Measurements from ENCODE around the gene SCAMP4. TPM values are rescaled to one million over a fixed set of nuclear protein-coding genes. Genes with fewer than 3 reads are reported as not detected.

The SCAMP4 gene
- total and polyA plus RNA-seq, 9 of the 15 experiments (the other 6 are each of a cell fraction or from before 2014, with no cell fraction given), result 0.81 to 45.9 (median 12.8) TPM

DNA sequence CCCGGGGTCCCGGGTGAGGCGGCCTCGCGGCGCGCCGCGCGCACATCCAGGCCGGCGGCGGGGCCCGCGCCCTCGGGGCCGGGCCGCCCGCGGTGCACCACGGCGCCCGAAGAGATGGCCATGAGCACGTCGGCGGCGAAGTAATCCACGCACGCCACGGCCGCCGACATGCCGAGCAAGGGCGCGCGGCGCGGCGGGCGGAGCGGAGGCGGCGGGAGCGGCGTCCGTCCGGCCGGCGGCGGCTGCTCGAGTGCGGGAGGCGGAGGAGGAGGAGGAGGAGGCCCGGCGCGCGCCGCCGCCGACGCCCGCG lies 41.9 kb upstream of the SCAMP4 start, which contains the start of gene KLF16 (continued):
- TF ChIP-seq GATAD2B (IDR thresholded peaks at IDR 0.05; ENCODE audit: borderline replicate concordance) (0 out of 2 replicates have a peak, but pooled peaks have one; percentile 49), POLR2G (IDR thresholded peaks at IDR 0.05; ENCODE audit: low read depth, low read length) (peak; percentile 79), TBP (optimal IDR thresholded peaks at IDR 0.05; ENCODE audit: low read depth, low read length) (peak; percentile 21), CHD4 (IDR thresholded peaks at IDR 0.05; ENCODE audit: insufficient read depth, insufficient replicate concordance, low read depth, low read length, poor library complexity, severe bottlenecking) (no peak), PHF8 (IDR thresholded peaks at IDR 0.05; ENCODE audit: borderline replicate concordance, low read length) (peak; percentile 53; the same call in 1 of the 2 replicates), CXXC5 (CRISPR knock-in tag; IDR thresholded peaks at IDR 0.05) (peak; percentile 62), THAP12 (CRISPR knock-in tag; IDR thresholded peaks at IDR 0.05) (0 out of 2 replicates have a peak, but pooled peaks have one; percentile 13), FOSL1 (tag; conservative IDR thresholded peaks at IDR 0.05) (0 out of 2 replicates have a peak, but pooled peaks have one; percentile 25), TAF1 (IDR thresholded peaks at IDR 0.05; ENCODE audit: control insufficient read depth, extremely low read depth, insufficient read depth, low read length, severe bottlenecking) (peak; percentile 57), LARP7 (IDR thresholded peaks at IDR 0.05) (no peak), DIDO1 (tag; IDR thresholded peaks at IDR 0.05; ENCODE audit: low read depth) (no peak), ZNF3 (CRISPR knock-in tag; IDR thresholded peaks at IDR 0.05) (no peak)
- TF ChIP-seq, protein P1, sequence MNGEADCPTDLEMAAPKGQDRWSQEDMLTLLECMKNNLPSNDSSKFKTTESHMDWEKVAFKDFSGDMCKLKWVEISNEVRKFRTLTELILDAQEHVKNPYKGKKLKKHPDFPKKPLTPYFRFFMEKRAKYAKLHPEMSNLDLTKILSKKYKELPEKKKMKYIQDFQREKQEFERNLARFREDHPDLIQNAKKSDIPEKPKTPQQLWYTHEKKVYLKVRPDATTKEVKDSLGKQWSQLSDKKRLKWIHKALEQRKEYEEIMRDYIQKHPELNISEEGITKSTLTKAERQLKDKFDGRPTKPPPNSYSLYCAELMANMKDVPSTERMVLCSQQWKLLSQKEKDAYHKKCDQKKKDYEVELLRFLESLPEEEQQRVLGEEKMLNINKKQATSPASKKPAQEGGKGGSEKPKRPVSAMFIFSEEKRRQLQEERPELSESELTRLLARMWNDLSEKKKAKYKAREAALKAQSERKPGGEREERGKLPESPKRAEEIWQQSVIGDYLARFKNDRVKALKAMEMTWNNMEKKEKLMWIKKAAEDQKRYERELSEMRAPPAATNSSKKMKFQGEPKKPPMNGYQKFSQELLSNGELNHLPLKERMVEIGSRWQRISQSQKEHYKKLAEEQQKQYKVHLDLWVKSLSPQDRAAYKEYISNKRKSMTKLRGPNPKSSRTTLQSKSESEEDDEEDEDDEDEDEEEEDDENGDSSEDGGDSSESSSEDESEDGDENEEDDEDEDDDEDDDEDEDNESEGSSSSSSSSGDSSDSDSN (IDR thresholded peaks at IDR 0.05; ENCODE audit: borderline replicate concordance in 1 of 2, low read depth in 2 of 2, low read length in 2 of 2), result 0 out of 4 replicates have a peak, but pooled peaks of 1 of the 2 experiments have one; percentile 24
- TF ChIP-seq, protein P2, sequence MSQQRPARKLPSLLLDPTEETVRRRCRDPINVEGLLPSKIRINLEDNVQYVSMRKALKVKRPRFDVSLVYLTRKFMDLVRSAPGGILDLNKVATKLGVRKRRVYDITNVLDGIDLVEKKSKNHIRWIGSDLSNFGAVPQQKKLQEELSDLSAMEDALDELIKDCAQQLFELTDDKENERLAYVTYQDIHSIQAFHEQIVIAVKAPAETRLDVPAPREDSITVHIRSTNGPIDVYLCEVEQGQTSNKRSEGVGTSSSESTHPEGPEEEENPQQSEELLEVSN (IDR thresholded peaks at IDR 0.05; ENCODE audit: borderline replicate concordance in 1 of 2, extremely low read depth in 1 of 2, insufficient read depth in 1 of 2, insufficient read length in 1 of 2, low read depth in 1 of 2, low read length in 1 of 2, poor library complexity in 1 of 2, severe bottlenecking in 1 of 2), result peak in 1 of 2 experiments; percentile 6

Measured in K562 (cell line).